Breast epithelium (tissue), 3 donors: ENCODE results near the gene IREB2.

Experiments
- POLR2AphosphoS5 ChIP-seq, 3 donors: sonication (generic); formaldehyde crosslinking; IDR thresholded peaks; one replicate each; pipeline ENCODE4 v1.6.1; 2017; ENCODE audit warnings: antibody characterized with exemption in 3 of 3
- TF ChIP-seq, protein P1 (sequence below), 3 donors: fragments of 450-650 bp; IDR thresholded peaks; one replicate each; pipeline ENCODE4 v1.5.1; 2016 to 2017; ENCODE audit warnings: antibody characterized with exemption in 3 of 3, mild to moderate bottlenecking in 3 of 3, moderate library complexity in 3 of 3

- TF ChIP-seq POLR2AphosphoS5 (IDR thresholded peaks at IDR 0.05) = no peak
- TF ChIP-seq, protein P1, sequence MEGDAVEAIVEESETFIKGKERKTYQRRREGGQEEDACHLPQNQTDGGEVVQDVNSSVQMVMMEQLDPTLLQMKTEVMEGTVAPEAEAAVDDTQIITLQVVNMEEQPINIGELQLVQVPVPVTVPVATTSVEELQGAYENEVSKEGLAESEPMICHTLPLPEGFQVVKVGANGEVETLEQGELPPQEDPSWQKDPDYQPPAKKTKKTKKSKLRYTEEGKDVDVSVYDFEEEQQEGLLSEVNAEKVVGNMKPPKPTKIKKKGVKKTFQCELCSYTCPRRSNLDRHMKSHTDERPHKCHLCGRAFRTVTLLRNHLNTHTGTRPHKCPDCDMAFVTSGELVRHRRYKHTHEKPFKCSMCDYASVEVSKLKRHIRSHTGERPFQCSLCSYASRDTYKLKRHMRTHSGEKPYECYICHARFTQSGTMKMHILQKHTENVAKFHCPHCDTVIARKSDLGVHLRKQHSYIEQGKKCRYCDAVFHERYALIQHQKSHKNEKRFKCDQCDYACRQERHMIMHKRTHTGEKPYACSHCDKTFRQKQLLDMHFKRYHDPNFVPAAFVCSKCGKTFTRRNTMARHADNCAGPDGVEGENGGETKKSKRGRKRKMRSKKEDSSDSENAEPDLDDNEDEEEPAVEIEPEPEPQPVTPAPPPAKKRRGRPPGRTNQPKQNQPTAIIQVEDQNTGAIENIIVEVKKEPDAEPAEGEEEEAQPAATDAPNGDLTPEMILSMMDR (IDR thresholded peaks at IDR 0.05) = no peak
These were observed 69.8 kb downstream of the IREB2 start for GRCh38 chr15:78507831-78508160.
